ENCODE measurements around the gene TRDMT1. TPM values are rescaled to one million over a fixed set of nuclear protein-coding genes. Genes with fewer than 3 reads are reported as not detected.

Gene TRDMT1
- total RNA-seq, 4 donors from 2014 or later, result 3.7 to 9.7 (median 7.9) TPM

GRCh38 chr10:17143055-17143690 is 58.3 kb downstream of the TRDMT1 start:
- Histone ChIP-seq H3K36me3 (no peaks in the 10 kb centered on the region), H3K9me3 (no peaks in the 10 kb centered on the region), H3K4me1 (peaks cover 0 to 37% (median 9%) of the 10 kb centered on the region in 4 donors), H3K27ac (no peak overlapping the region), H3K27me3 (no peaks in the 10 kb centered on the region), H3K4me3 (no peak overlapping the region)
- DNase-seq, result no peak
- TF ChIP-seq EP300 (IDR thresholded peaks at IDR 0.05; ENCODE audit: low read depth) (no peak), POLR2AphosphoS5 (IDR thresholded peaks at IDR 0.05) (no peak), CTCF (IDR thresholded peaks at IDR 0.05) (no peak), POLR2A (IDR thresholded peaks at IDR 0.05) (no peak)
- in situ Hi-C loops (cut with MboI; ENCODE audit: low pct_ligation_motif_present in 1 of 4, low pct_unique_long_range_greater_than_20kb in 1 of 4, low sequenced_read_pairs in 3 of 4), result no loop called here
- WGBS, 2 donors (ENCODE audit: low coverage in 1 of 2), result 66 to 75% methylated on average over 3 of the region's 3 CpGs
- intact Hi-C loops (cut with DNase I; ENCODE audit: low total_unique reads), result no loop called here

- H3K4me1 ChIP-seq, result peaks cover 0 to 29% (median 9%) of the 10 kb centered on the region in 4 donors
- no peaks in the 10 kb centered on the region for H3K36me3 ChIP-seq
- intact Hi-C loops (cut with DNase I; ENCODE audit: low total_unique reads) (no loop called here), in situ Hi-C loops (cut with MboI; ENCODE audit: low pct_ligation_motif_present in 1 of 4, low pct_unique_long_range_greater_than_20kb in 1 of 4, low sequenced_read_pairs in 3 of 4) (no loop called here)
- WGBS, 2 donors (ENCODE audit: low coverage in 1 of 2), result 72 to 91% methylated on average over 1 of the region's 1 CpG
- no peaks in the 10 kb centered on the region for H3K27me3 ChIP-seq
- H3K27ac ChIP-seq, result no peak overlapping the region
- DNase-seq, result no peak
- no peak overlapping the region for H3K4me3 ChIP-seq
- no peaks in the 10 kb centered on the region for H3K9me3 ChIP-seq
- TF ChIP-seq POLR2AphosphoS5 (IDR thresholded peaks at IDR 0.05), result no peak
- no peak for TF ChIP-seq CTCF (IDR thresholded peaks at IDR 0.05)
Measured at GRCh38 chr10:17141504-17142229, 59.8 kb downstream of the TRDMT1 start.

- no peak overlapping the region for H3K27ac ChIP-seq
- TF ChIP-seq CTCF (IDR thresholded peaks at IDR 0.05) (no peak), POLR2A (IDR thresholded peaks at IDR 0.05) (no peak), EP300 (IDR thresholded peaks at IDR 0.05; ENCODE audit: low read depth) (no peak), POLR2AphosphoS5 (IDR thresholded peaks at IDR 0.05) (no peak)
- no peaks in the 10 kb centered on the region for H3K36me3 ChIP-seq
- H3K4me1 ChIP-seq, result peaks cover 0 to 21% (median 7%) of the 10 kb centered on the region in 4 donors
- no peaks in the 10 kb centered on the region for H3K27me3 ChIP-seq
- H3K4me3 ChIP-seq, result no peak overlapping the region
- no peaks in the 10 kb centered on the region for H3K9me3 ChIP-seq
- no peak for DNase-seq
- intact Hi-C loops (cut with DNase I; ENCODE audit: low total_unique reads), result no loop called here
- in situ Hi-C loops (cut with MboI; ENCODE audit: low pct_ligation_motif_present in 1 of 4, low pct_unique_long_range_greater_than_20kb in 1 of 4, low sequenced_read_pairs in 3 of 4), result no loop called here
Measured at GRCh38 chr10:17140386-17140761, 61.1 kb downstream of the TRDMT1 start.

- H3K36me3 ChIP-seq, result no peaks in the 10 kb centered on the region
- intact Hi-C loops (cut with DNase I; ENCODE audit: low total_unique reads), result no loop called here
- DNase-seq, result no peak
- in situ Hi-C loops (cut with MboI; ENCODE audit: low pct_ligation_motif_present in 1 of 4, low pct_unique_long_range_greater_than_20kb in 1 of 4, low sequenced_read_pairs in 3 of 4), result no loop called here
- 42 to 65% methylated on average over 5 of the region's 5 CpGs for WGBS, 2 donors (ENCODE audit: low coverage in 1 of 2)
- H3K4me1 ChIP-seq, result peaks cover 0 to 8% (median 0%) of the 10 kb centered on the region in 4 donors
- no peak overlapping the region for H3K4me3 ChIP-seq
- H3K9me3 ChIP-seq, result no peaks in the 10 kb centered on the region
- no peaks in the 10 kb centered on the region for H3K27me3 ChIP-seq
- TF ChIP-seq POLR2A (IDR thresholded peaks at IDR 0.05) (no peak), POLR2AphosphoS5 (IDR thresholded peaks at IDR 0.05) (no peak), EP300 (IDR thresholded peaks at IDR 0.05; ENCODE audit: low read depth) (no peak), CTCF (IDR thresholded peaks at IDR 0.05) (no peak)
- no peak overlapping the region for H3K27ac ChIP-seq
Measured at GRCh38 chr10:17138460-17139042, 62.9 kb downstream of the TRDMT1 start.

Measured in transverse colon (tissue), 4 donors.